Esophagus mucosa (tissue), 1 donor: ENCODE results near the gene GPHB5. TPM values are rescaled to one million over a fixed set of nuclear protein-coding genes. Genes with fewer than 3 reads are reported as not detected.
"Not testable (repeated sequence)": the region's sequence is repeated elsewhere in the genome, so short reads cannot be mapped to it uniquely, and the experiment has no call there.

Experiments
- ATAC-seq: fragments of 200-7000 bp; cut with Tn5 transposase; one replicate; pipeline ENCODE4 v1.9.1; 2020
- total RNA-seq: library from RNA; stranded (reverse); gene quantifications from one replicate; pipeline ENCODE4 v1.2.4, GENCODE V29; 2023
- donor health status: DM: yes; HTN: yes; CAD: no.

Gene GPHB5
- total RNA-seq: not detected

GRCh38 chr14:63318835-63319234 is at the start of gene GPHB5:
Gene GPHB5, minus strand, starts transcription at chr14:63318935. Its CDS starts 1,086 bp downstream, at chr14:63317849.
- ATAC-seq: no peak

DNA sequence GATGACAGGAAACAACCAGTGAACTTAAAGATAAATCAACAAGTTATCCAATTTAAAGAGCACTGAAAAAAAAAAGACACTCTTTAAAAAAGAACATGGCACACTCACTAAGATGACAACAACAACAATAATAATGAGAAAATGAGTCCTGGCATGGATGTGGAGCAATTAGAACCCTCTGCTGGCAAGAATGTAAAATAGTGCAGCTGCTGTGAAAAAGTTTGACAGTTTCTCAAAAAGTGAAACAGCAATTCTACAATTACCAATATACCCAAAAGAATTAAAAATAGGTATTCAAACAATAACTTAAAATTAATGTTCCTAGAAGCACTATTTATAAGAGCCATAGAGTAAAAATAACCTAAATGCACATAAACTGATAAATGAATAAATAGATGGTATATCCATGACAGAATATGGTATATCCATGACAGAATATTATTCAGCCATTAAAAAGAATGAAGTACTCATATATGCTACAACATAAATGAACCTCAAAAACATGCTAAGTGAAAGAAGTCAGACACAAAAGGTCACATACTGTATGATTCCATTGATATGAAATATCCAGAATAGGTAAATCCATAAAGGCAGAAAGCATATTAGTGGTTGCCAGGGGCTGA is 49.1 kb upstream of the GPHB5 start:
- ATAC-seq: no peak

DNA sequence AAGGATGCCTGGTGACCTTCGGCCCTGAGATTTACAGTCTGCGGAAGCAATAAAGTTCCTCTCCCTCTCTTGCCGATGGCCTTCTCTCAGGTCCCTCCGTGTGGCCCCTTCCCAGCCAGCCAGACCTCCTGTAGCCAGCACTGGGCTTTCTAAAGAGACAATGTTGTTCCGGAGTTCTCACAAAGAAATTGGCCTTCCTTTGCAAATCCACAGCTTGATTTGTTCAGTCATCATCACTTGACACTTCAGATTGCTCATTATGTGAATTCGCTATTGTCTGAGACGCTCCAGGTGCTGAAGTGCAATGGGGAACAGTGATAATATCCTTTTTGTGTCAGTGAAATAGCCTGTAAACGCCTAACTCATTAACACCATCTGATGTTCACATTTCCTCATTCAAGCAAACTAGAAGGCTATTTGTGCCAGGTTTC is 43.7 kb upstream of the GPHB5 start:
- ATAC-seq: no peak

DNA sequence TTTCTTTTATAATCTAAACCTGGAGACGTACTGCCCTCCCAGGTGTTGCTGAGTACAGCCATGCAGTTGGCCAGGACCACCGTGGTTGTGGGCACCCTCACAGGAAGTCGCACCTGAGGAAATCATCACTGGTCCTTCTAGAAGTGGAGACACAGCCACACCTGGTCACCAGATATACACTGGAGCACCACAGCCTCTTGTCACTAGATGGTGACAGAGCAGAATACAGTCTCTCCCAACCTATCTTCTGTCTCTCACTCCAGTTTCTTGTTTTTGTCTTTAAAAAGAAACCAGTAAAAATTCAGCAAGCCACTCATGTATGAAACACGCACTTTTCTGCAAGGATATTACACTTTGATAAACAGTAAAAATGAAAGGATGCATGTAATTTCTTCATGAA is 43.1 kb upstream of the GPHB5 start:
- no peak for ATAC-seq

DNA sequence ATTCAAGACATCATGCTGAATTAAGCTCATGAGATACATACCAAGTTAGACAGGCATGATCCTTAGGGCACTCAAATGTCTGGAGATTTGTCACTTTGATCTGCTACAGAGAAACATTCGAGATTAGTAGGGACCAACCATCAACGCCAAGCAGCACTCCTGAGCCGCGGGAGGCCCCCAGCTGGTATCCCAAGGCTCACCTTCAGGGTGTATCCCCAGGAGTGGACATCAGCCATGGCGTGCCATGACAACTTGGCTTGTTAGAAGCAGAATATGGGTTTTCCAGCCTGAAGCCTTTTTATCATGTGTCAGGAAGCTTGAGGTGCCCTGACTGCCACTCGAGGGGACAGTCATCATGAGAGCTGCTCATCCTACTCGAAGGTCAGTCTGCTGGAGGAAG is 39.1 kb upstream of the GPHB5 start:
- no peak for ATAC-seq

DNA sequence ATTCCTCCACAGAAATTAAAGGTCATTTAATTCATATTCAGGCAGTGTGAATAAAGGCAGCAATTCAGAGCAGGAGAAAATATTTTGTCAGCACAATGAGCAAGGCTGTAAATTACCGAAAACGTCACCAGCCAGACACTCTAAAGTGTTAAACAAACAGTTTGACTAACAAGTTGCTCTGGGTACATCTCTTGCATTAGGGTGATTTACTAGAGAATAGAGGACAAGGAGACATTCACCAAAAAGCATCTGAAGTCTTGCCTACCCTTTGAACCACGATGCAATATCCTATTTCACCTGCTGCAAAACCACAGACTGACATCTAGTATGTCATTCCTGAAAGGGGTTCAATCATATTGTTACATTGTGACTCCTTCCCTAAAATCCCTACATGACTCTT is 27.1 kb upstream of the GPHB5 start:
- no peak for ATAC-seq

- no peak for ATAC-seq
These were observed 25.6 kb upstream of the GPHB5 start for GRCh38 chr14:63344336-63344735.

DNA sequence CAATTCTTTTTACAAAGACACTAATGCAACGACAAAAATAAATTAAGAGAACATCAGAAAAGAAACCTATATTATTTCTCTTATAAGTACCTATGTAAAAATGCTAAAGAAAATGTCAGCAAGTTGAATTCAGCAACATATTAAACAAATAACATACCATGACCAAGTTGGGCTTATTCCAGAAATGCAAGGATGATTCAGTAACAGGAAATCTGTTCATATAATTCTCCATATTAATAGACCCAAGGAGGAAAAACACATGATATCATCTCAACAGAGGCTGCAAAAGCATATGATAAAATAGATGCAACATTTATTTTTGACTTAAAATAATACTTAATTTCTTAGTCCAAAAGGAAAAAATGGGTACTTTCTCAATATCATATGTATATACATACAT is 25.1 kb upstream of the GPHB5 start:
- ATAC-seq: no peak

GRCh38 chr14:63342371-63342770 is 23.6 kb upstream of the GPHB5 start:
- no peak for ATAC-seq

- ATAC-seq: no peak
These were observed 10.3 kb upstream of the GPHB5 start for GRCh38 chr14:63328787-63329737.

- no peak for ATAC-seq
These were observed 8.1 kb upstream of the GPHB5 start for GRCh38 chr14:63326840-63327239.

- ATAC-seq: peak; percentile 64
These were observed 4.3 kb upstream of the GPHB5 start for GRCh38 chr14:63322897-63323573.

GRCh38 chr14:63322472-63322871 is 3.7 kb upstream of the GPHB5 start:
- no peak for ATAC-seq

DNA sequence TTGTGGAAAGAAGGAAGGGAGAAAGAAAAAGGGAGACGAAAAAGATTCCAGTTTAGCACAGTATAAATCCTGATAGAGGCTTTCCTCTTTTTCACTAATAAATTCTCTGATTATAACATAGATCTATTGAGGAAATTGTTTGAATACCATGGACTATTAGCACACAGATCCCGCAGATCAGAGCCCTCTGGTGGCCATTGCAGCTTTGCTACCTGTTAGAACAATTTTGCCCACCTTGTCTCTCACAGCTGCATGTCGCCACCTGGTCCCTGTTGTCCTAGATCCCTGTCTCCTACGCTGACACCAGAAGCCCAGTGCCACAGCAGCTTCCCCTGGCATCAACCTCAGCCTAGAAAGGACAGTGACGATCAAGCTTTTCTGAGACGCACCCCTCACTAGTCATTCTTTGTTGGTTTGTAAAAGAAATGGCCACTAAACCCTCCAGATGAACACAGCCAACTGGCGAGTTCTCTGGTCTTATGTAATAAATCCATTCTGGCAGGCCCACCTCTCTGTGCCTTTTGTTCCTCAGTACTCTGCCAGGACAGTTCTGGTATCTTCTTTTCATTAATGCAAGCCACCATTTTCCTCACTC is 9.9 kb downstream of the GPHB5 start:
- no peak for ATAC-seq

GRCh38 chr14:63304429-63304828 is 14.3 kb downstream of the GPHB5 start:
- not testable (repeated sequence) for ATAC-seq

DNA sequence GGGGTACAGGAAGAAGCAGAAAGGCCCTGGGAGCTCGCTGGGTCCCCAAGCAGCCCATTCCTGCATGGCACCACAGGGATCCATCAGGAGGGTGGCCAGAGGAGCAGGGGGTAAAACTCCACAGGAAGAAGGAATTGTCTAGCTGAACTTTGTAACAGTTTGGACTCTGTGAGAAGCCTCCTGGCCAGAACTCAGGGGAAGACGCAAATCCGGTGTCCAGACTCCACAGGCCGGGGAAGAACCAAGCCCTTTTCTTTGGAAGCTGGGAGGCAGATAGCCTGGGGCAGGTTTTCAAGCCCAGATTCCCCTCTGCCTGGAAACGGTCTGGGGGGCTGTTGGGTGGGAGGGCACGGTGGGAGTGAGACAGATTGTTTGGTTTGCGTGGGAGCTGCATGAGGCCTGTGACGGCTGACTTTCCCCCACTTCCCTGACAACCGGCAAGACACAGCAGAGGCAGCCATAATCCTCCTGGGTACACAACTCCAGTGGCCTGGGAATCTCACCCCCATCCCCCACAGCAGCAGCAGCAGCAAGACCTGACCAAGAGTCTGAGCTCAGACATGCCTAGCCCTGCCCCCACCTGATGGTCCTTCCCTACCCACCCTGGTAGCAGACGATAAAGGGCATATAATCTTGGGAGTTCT is 16.7 kb downstream of the GPHB5 start:
- no peak for ATAC-seq

- ATAC-seq: no peak
These were observed 17.9 kb downstream of the GPHB5 start for GRCh38 chr14:63300854-63301253.

GRCh38 chr14:63299351-63300110 is 19.2 kb downstream of the GPHB5 start:
- no peak for ATAC-seq

- no peak for ATAC-seq
These were observed 21.2 kb downstream of the GPHB5 start for GRCh38 chr14:63297372-63298063.

DNA sequence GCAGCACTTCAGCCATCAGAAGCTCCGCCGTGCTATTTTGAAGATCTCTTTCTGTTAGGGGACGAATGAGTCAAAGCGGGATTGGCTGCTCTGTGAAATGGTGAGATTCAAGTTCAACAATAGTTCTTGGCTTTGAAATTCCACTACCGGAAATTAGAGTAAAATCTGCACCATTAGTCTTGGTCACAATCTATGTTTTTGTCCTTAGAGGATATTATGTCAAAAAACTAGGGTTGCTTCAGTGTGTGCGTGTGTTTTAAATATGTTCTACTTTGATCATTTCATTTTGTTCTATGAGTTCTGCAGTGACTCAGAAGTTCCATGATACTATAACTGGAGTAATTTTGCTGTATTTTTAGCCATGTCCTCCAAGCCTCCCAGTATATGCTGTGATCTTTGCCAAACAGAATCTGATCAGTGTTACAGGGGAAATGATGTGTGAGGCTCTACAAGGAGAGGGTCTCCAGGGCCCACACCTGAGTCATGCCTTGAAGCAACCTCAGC is 22.6 kb downstream of the GPHB5 start:
- ATAC-seq: peak; percentile 28

GRCh38 chr14:63295231-63295685 is 23.5 kb downstream of the GPHB5 start:
- no peak for ATAC-seq
